GM12878 (cell line): ENCODE measurements around the gene ERC2. TPM values are rescaled to one million over a fixed set of nuclear protein-coding genes. Genes with fewer than 3 reads are reported as not detected.

Experiments
- ATAC-seq: fragments of 200-7000 bp; cut with Tn5 transposase; 3 replicates; pipeline ENCODE4 v1.9.1; 2020; ENCODE audit warnings: mild to moderate bottlenecking, moderate library complexity
- BruUV-seq: library from RNA; stranded (reverse); fragments of 400-500 nt; replicated peaks from 2 replicates; lab custom pipeline; 2021; lab: Mats Ljungman, UMichigan
- CTCF ChIA-PET: fragments of 300-600 bp; sonication (Branson Sonifier 250); formaldehyde crosslinking; extraction: SDS; loops from one replicate; lab custom pipeline; 2021; ENCODE audit warnings: inconsistent platforms; lab: Yijun Ruan, JAX
- POLR2A ChIA-PET: fragments of 350-600 bp; formaldehyde crosslinking; extraction: SDS; loops from one replicate; lab custom pipeline; 2021; ENCODE audit warnings: inconsistent platforms; lab: Charles Lee
- RAD21 ChIA-PET: fragments of 300-600 bp; sonication (Branson Sonifier 250); formaldehyde crosslinking; loops from one replicate; lab custom pipeline; 2023; ENCODE audit warnings: antibody characterized with exemption; ENCODE audit not compliant: unreplicated experiment; lab: Charles Lee
- SMC1A ChIA-PET: fragments of 300-600 bp; sonication (Branson Sonifier 250); formaldehyde crosslinking; loops from one replicate; lab custom pipeline; 2023; ENCODE audit not compliant: unreplicated experiment, uncharacterized antibody; lab: Charles Lee
- DNase-seq: peaks from one replicate; pipeline ENCODE4 v3.0.0-alpha.2; 2011; ENCODE audit warnings: low read depth, low spot score
- FAIRE-seq: peaks from 3 replicates; lab custom pipeline; 2011; peaks lifted over from hg19 to GRCh38; lab: Jason Lieb, UNC
- H2AFZ ChIP-seq: 2 replicates; pipeline ENCODE4 v1.6.0; 2011; ENCODE audit warnings: low read depth, low read length, control low read depth; ENCODE audit not compliant: control insufficient read depth
- H3K27ac ChIP-seq: 2 replicates; pipeline ENCODE4 v1.5.1; 2011; ENCODE audit warnings: control low read depth; ENCODE audit not compliant: control insufficient read depth, insufficient read depth
- H3K27me3 ChIP-seq, 2 experiments: replicated peaks in 1 of 2; 2 replicates each; pipeline versions ENCODE4 v1.6.0 to v1.6.1; 2011; ENCODE audit warnings: low read length in 1 of 2; ENCODE audit not compliant: control insufficient read depth in 2 of 2, insufficient read depth in 2 of 2
- H3K36me3 ChIP-seq, 2 experiments: 2 replicates each; pipeline ENCODE4 v1.5.1; 2011; ENCODE audit warnings: low read length in 1 of 2; ENCODE audit not compliant: control insufficient read depth in 2 of 2, insufficient read depth in 2 of 2
- H3K4me1 ChIP-seq: 2 replicates; pipeline ENCODE4 v1.6.1; 2011; ENCODE audit warnings: mild to moderate bottlenecking, low read length, moderate library complexity, mixed read lengths; ENCODE audit not compliant: control insufficient read depth, insufficient read depth
- H3K4me2 ChIP-seq: 2 replicates; pipeline ENCODE4 v1.6.0; 2011; ENCODE audit warnings: control low read depth; ENCODE audit not compliant: control insufficient read depth, insufficient read depth
- H3K4me3 ChIP-seq: fragments of 200-600 bp; sonication (generic); 2 replicates; pipeline ENCODE4 v1.5.1; 2016
- H3K79me2 ChIP-seq: 2 replicates; pipeline ENCODE4 v1.6.0; 2011; ENCODE audit warnings: low read length; ENCODE audit not compliant: control insufficient read depth, insufficient read depth
- H3K9ac ChIP-seq: 2 replicates; pipeline ENCODE4 v1.8.0; 2011; ENCODE audit warnings: low read length, control low read depth, mixed read lengths; ENCODE audit not compliant: control insufficient read depth, insufficient read depth
- H3K9me3 ChIP-seq: replicated peaks from 3 replicates; pipeline ENCODE4 v1.5.1; 2011; ENCODE audit warnings: mild to moderate bottlenecking, low read length; ENCODE audit not compliant: control insufficient read depth, insufficient read depth
- H4K20me1 ChIP-seq: 2 replicates; pipeline ENCODE4 v1.6.0; 2011; ENCODE audit not compliant: control insufficient read depth, insufficient read depth
- JUNB ChIP-seq: IDR thresholded peaks from 2 replicates; pipeline ENCODE4 v1.6.1; 2016; ENCODE audit warnings: antibody characterized with exemption, mild to moderate bottlenecking
- NR2C2 ChIP-seq: IDR thresholded peaks from 2 replicates; pipeline ENCODE4 v1.6.1; 2011; ENCODE audit warnings: borderline replicate concordance, low read depth; ENCODE audit not compliant: control insufficient read depth, insufficient read length
- YBX1 ChIP-seq: fragments of 450-650 bp; IDR thresholded peaks from 2 replicates; pipeline ENCODE4 v1.6.1; 2016; ENCODE audit warnings: antibody characterized with exemption
- WGBS: methylation state at CpG from one replicate; pipeline ENCODE4 v1.1.6; 2016; ENCODE audit warnings: low lambda C conversion rate; ENCODE audit not compliant: insufficient replicate concordance, insufficient coverage; ENCODE audit errors: missing lambda C conversion rate; 5-methylcytosine and 5-hydroxymethylcytosine counted together
- in situ Hi-C: fragments of 300-500 bp; cut with MboI; formaldehyde crosslinking; loops from 9 replicates; pipeline ENCODE4 v1.14.3; 2018; ENCODE audit warnings: mixed read lengths
- intact Hi-C: fragments of 100-400 bp; cut with micrococcal nuclease; formaldehyde crosslinking; loops from one replicate; pipeline ENCODE4 v1.14.2; 2022; ENCODE audit not compliant: unreplicated experiment
- polyA plus RNA-seq, 11 experiments: library from polyadenylated mRNA; depleted of rRNA in 4 of 11; unstranded in 6 of 11; stranded (reverse) in 5 of 11; fragments of >200 nt; fragmentation: Nextera tagmentation in 4 of 11; fragmentation: Illumina TruSeq in 1 of 11; extraction: Ambion mirVana in 4 of 11; extraction: Trizol in 1 of 11; gene quantifications; 1 replicate in 1 of 11; 2 replicates in 10 of 11; pipeline versions ENCODE4 v1.2.1 to v1.2.3, GENCODE V29; 2011 to 2016; ENCODE audit warnings: inconsistent platforms in 2 of 11, missing spikeins in 2 of 11, low read depth in 1 of 11
- total RNA-seq, 4 experiments: library from RNA; depleted of rRNA in 3 of 4; stranded (reverse); fragments of >200 nt in 3 of 4; fragmentation: Illumina TruSeq in 1 of 4; extraction: Trizol in 1 of 4; gene quantifications; 2 replicates each; pipeline versions ENCODE4 v1.2.1 to v1.2.3, GENCODE V29; 2013 to 2021
- TF ChIP-seq, protein P1 (sequence below): fragments of 450-650 bp; IDR thresholded peaks from 2 replicates; pipeline ENCODE4 v1.6.1; 2016; ENCODE audit warnings: mild to moderate bottlenecking, moderate library complexity, borderline replicate concordance
- TF ChIP-seq, protein P2 (sequence below): IDR thresholded peaks from 2 replicates; pipeline ENCODE4 v1.6.1; 2011; ENCODE audit warnings: mild to moderate bottlenecking, low read depth, low read length, moderate library complexity; ENCODE audit not compliant: insufficient replicate concordance
- TF ChIP-seq, protein P3 (sequence below): IDR thresholded peaks from 2 replicates; pipeline ENCODE4 v1.6.1; 2011; ENCODE audit warnings: low read depth, low read length, improper control_type of control experiment, borderline replicate concordance
- TF ChIP-seq, protein P4 (sequence below): fragments of 450-650 bp; IDR thresholded peaks from 2 replicates; pipeline ENCODE4 v1.6.1; 2018; ENCODE audit warnings: mild to moderate bottlenecking, low read depth, moderate library complexity; ENCODE audit not compliant: partially characterized antibody
- TF ChIP-seq, protein P5 (sequence below): fragments of 450-650 bp; conservative IDR thresholded peaks from 2 replicates; pipeline ENCODE4 v1.6.1; 2017; ENCODE audit warnings: mild to moderate bottlenecking, moderate library complexity

The ERC2 gene
- total and polyA plus RNA-seq, 10 of the 15 experiments (the other 5 are each of a cell fraction or from before 2014, with no cell fraction given): 0.06 to 1.4 (median 0.12) TPM; not detected in 3

DNA sequence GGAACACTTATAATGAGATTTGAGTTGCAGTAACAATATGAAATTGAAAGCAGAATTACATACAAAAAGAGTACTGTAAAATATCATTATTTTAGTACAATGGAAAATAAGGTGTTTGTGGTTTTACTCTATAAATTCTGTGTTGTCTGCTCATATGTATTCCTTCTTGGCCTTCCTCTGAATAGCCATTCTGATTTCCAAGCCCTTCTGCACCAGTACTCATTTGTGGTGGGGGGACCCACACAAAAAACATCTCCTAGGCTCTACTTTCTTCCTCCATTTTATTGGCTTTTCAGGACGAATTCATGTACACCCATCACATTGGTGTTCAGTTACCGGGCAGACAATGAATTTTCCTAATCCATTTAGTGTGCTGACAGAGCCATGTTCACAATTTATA, 338.2 kb downstream of the ERC2 start:
- Histone ChIP-seq H3K4me3 (no peak overlapping the region), H3K4me2 (no peak overlapping the region), H3K36me3 (no peaks in the 10 kb centered on the region), H3K79me2 (no peaks in the 10 kb centered on the region), H2AFZ (no peak overlapping the region), H3K27ac (no peak overlapping the region), H3K9ac (no peak overlapping the region), H3K4me1 (no peaks in the 10 kb centered on the region), H4K20me1 (no peaks in the 10 kb centered on the region), H3K27me3 (no peaks in the 10 kb centered on the region), H3K9me3 (no peaks in the 10 kb centered on the region)
- in situ Hi-C loops (no loop called here), intact Hi-C loops (no loop called here)
- ChIA-PET SMC1A (no interaction called here), POLR2A (no interaction called here), RAD21 (no interaction called here), CTCF (no interaction called here)
- 20% methylated on average over 2 of the region's 2 CpGs for WGBS
- ATAC-seq: no peak
- no peak for FAIRE-seq
- BruUV-seq: no TSS peak
- DNase-seq: no peak
- TF ChIP-seq, protein P1, sequence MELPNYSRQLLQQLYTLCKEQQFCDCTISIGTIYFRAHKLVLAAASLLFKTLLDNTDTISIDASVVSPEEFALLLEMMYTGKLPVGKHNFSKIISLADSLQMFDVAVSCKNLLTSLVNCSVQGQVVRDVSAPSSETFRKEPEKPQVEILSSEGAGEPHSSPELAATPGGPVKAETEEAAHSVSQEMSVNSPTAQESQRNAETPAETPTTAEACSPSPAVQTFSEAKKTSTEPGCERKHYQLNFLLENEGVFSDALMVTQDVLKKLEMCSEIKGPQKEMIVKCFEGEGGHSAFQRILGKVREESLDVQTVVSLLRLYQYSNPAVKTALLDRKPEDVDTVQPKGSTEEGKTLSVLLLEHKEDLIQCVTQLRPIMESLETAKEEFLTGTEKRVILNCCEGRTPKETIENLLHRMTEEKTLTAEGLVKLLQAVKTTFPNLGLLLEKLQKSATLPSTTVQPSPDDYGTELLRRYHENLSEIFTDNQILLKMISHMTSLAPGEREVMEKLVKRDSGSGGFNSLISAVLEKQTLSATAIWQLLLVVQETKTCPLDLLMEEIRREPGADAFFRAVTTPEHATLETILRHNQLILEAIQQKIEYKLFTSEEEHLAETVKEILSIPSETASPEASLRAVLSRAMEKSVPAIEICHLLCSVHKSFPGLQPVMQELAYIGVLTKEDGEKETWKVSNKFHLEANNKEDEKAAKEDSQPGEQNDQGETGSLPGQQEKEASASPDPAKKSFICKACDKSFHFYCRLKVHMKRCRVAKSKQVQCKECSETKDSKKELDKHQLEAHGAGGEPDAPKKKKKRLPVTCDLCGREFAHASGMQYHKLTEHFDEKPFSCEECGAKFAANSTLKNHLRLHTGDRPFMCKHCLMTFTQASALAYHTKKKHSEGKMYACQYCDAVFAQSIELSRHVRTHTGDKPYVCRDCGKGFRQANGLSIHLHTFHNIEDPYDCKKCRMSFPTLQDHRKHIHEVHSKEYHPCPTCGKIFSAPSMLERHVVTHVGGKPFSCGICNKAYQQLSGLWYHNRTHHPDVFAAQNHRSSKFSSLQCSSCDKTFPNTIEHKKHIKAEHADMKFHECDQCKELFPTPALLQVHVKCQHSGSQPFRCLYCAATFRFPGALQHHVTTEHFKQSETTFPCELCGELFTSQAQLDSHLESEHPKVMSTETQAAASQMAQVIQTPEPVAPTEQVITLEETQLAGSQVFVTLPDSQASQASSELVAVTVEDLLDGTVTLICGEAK: no peak
- TF ChIP-seq, protein P2, sequence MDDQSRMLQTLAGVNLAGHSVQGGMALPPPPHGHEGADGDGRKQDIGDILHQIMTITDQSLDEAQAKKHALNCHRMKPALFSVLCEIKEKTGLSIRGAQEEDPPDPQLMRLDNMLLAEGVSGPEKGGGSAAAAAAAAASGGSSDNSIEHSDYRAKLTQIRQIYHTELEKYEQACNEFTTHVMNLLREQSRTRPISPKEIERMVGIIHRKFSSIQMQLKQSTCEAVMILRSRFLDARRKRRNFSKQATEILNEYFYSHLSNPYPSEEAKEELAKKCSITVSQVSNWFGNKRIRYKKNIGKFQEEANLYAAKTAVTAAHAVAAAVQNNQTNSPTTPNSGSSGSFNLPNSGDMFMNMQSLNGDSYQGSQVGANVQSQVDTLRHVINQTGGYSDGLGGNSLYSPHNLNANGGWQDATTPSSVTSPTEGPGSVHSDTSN: no peak
- TF ChIP-seq, protein P3, sequence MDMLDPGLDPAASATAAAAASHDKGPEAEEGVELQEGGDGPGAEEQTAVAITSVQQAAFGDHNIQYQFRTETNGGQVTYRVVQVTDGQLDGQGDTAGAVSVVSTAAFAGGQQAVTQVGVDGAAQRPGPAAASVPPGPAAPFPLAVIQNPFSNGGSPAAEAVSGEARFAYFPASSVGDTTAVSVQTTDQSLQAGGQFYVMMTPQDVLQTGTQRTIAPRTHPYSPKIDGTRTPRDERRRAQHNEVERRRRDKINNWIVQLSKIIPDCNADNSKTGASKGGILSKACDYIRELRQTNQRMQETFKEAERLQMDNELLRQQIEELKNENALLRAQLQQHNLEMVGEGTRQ: no peak
- TF ChIP-seq YBX1 (no peak), JUNB (no peak), NR2C2 (no peak)
- TF ChIP-seq, protein P4, sequence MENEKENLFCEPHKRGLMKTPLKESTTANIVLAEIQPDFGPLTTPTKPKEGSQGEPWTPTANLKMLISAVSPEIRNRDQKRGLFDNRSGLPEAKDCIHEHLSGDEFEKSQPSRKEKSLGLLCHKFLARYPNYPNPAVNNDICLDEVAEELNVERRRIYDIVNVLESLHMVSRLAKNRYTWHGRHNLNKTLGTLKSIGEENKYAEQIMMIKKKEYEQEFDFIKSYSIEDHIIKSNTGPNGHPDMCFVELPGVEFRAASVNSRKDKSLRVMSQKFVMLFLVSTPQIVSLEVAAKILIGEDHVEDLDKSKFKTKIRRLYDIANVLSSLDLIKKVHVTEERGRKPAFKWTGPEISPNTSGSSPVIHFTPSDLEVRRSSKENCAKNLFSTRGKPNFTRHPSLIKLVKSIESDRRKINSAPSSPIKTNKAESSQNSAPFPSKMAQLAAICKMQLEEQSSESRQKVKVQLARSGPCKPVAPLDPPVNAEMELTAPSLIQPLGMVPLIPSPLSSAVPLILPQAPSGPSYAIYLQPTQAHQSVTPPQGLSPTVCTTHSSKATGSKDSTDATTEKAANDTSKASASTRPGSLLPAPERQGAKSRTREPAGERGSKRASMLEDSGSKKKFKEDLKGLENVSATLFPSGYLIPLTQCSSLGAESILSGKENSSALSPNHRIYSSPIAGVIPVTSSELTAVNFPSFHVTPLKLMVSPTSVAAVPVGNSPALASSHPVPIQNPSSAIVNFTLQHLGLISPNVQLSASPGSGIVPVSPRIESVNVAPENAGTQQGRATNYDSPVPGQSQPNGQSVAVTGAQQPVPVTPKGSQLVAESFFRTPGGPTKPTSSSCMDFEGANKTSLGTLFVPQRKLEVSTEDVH: no peak
- TF ChIP-seq, protein P5, sequence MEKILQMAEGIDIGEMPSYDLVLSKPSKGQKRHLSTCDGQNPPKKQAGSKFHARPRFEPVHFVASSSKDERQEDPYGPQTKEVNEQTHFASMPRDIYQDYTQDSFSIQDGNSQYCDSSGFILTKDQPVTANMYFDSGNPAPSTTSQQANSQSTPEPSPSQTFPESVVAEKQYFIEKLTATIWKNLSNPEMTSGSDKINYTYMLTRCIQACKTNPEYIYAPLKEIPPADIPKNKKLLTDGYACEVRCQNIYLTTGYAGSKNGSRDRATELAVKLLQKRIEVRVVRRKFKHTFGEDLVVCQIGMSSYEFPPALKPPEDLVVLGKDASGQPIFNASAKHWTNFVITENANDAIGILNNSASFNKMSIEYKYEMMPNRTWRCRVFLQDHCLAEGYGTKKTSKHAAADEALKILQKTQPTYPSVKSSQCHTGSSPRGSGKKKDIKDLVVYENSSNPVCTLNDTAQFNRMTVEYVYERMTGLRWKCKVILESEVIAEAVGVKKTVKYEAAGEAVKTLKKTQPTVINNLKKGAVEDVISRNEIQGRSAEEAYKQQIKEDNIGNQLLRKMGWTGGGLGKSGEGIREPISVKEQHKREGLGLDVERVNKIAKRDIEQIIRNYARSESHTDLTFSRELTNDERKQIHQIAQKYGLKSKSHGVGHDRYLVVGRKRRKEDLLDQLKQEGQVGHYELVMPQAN: no peak
